CD4-positive, alpha-beta T cell treated with Interleukin-2 at 100 ng/mL for 4 hours (primary cell): ENCODE data around the gene RIPK4.
"Not testable (repeated sequence)": the region's sequence is repeated elsewhere in the genome, so short reads cannot be mapped to it uniquely, and the experiment has no call there.

Source experiments
- DNase-seq: peaks from one replicate; pipeline ENCODE4 v3.0.0-alpha.2; 2020; ENCODE audit warnings: low spot score

Gene RIPK4

GRCh38 chr21:41737651-41738324, 29.1 kb downstream of the RIPK4 start:
- no peak for DNase-seq

DNA sequence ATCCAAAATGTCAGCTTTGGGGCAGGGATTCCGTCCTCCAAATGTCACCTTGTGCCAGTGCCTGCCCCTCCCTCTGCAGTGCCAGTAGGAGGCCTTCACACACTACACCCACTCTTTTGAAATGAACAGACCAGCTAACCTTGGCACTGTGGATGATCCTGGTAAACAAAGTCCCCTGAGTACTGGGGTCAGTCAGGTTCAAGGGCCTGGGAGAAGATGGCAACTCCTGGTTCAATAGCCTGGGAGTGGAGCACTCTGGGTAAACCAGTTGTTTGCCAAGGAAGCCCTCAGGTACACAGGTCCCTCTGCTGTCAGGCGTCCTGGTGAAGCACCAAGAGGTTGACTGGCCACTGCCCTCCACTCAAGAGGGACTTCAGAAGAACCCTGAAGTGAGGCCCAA, 30.4 kb downstream of the RIPK4 start:
- no peak for DNase-seq

DNA sequence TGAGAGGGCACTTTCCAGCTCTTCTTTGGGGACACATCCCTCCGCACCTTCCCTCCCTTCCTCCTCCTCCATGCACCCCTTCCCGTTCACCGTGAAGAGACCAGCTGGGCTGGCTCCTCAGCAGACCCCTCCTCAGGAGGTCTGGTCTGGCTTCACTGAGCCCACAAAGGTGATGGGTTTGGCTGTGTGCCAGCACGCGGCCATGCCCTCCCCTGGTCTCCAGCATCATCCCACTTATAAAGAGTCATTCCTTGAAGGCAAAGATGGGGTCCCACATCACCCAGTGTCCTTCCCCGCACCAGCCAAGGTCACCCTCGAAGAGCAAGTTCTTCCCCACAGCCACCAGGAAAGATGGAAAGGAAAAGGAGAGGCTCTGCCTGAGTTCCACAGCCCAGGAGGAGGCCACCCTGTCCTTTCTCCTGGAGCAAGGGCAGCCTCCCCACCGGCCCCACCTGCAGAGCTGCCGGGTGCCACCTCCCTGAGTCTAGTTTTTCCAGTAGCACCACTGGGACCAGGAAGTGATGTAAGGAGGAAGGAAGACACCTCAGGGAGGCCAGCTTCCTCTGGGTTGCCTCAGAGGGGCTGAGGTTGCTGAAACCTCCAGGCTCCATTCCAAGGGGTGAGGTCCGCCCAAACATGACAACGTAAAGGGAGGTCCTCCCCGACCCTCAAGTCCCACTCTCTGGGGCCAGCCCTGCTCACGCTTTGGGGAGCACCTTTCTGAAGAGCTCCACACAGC, 32.7 kb downstream of the RIPK4 start:
- DNase-seq: no peak

DNA sequence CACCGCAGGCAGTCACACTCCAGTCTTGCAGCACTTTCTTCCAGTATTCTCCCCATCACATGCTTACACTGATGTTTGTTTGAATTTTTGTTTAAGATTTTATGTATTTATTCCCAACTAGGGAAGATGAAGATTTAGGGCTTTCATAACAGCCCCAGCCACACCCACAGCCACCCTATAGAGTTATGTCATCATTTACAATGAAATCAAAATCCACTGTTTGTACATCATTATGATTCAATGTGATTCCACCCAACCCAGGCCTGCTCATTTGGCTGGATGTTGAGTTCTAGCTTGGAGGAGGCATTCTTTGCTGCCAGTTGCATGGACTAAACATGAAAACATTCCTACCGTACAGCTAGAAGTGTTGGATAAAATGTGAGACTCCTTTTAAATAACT, 35.8 kb downstream of the RIPK4 start:
- no peak for DNase-seq

GRCh38 chr21:41730367-41730765, 36.5 kb downstream of the RIPK4 start:
- DNase-seq: no peak

- DNase-seq: no peak
These were observed 37.0 kb downstream of the RIPK4 start for GRCh38 chr21:41729701-41730366.

GRCh38 chr21:41727784-41728763, 38.8 kb downstream of the RIPK4 start:
- DNase-seq: no peak

DNA sequence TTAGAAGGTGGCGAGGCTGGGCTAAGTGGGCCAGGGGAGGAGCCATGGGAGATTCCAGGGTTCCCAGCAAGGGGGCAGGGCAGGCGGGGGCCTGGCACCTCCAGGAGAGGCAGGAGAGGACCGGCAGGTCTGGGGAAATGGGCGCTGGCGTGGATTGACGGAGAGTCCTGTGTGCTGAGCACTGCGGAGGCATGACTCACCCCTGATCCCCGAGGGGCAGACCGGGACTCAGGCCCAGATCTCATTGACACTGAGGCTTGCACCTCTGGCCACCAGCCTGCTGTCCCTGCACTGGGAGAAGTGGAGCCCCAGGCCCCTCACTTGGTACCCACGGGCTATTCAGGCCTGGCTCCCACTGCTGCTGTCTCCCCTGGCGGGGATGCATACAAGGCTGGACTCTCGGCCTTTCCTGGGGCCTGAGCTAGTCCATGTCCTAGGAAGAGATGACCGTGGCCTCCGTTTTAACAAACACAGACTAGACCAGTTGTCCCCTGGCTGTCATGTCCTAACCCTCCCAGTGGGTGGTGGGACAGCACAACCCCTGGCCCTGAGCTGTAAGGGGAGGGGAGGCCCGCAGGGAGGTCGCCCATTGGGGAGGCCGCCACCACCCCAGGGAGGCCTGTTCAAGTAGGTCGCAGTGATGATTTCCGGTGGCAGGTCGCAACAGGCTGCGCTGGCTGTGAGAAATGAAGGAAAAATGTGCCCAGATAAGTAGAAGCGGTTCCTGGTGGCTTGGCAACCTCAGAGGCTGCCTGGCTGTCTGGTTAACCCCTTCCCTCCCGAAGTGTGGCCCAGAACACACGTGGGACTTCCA, 39.7 kb downstream of the RIPK4 start:
- DNase-seq: no peak

- DNase-seq: no peak
These were observed 40.3 kb downstream of the RIPK4 start for GRCh38 chr21:41726630-41726969.

GRCh38 chr21:41726058-41726558, 40.7 kb downstream of the RIPK4 start:
- no peak for DNase-seq

- DNase-seq: no peak
These were observed 41.3 kb downstream of the RIPK4 start for GRCh38 chr21:41725421-41726031.

DNA sequence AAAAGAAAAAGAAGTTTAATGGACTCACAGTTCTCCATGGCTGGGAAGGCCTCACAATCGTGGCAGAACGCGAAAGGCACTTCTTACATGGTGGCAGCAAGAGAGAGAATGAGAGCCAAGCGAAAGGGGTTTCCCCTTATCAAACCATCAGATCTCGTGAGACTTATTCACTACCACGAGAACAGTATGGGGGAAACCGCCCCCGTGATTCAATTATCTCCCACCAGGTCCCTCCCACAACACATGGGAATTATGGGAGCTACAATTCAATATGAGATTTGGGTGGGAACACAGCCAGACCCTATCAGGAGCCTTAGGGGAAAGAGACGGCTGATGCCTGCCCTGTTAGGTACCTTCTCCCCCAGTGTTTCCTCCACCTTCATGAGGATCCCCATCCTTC, 43.0 kb downstream of the RIPK4 start:
- DNase-seq: not testable (repeated sequence)

DNA sequence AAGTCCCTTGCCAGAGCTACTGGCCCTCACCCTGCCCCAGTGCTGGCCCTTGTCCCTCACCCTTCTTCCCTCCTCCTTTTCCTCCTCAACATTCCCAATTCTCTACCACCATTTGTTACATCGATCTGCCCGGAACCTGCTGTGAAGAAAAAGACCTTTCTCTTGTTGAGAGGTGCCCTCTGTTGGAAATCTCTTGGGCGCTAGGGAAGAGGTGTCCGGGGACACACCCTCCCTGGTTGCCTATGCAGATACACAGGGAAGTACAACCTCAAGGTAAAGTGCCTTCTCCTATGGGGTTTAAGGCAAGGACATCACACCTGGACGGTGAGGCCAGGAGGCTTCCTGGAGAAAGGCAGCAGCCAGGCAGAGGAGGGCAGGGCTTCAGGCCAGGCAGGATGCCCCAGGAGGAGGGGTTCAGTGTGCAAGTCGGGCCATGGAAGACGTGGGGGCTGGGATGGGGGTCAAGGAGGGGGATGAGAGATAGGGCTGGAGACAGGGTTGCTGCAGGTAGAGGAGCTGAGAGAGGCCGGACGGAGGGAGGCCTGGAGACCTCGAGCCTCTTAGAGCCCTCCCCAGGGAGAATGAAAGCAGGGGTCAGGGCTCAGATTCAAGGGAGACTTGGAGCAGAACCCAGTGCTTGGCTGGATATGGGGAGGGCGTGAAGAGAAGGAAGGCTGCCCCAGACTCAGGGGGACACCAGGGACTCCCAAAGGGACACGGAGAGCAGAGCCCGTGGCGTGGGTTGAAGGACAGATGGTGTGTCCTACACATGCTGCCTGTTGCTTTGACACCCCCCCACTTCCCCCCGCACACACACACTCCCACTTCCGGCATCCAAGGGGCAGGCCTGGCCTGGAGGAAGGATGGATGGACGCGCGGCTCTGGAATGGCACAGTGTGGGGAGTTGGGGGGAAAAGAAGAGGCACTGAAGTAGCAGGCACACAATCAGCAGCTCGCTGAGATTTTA, 44.5 kb downstream of the RIPK4 start:
- DNase-seq: no peak

DNA sequence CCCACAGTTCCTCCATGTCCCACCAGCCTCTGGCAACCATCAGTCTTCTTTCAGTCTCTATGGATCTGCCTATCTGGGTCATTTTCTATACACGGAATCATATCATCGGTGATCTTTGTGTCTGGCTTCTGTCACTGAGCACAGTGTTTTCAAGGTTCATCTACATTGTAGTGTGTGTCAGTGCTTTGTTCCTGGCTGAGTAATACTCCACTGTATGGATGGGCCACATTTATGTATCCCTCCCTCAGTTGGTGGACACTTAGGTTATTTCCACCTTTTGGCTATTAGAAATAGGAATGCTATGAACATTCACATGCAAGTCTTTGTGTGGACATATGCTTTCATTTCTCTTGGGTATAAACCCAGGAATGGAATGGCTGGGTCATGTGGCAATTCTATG, 46.6 kb downstream of the RIPK4 start:
- DNase-seq: no peak

DNA sequence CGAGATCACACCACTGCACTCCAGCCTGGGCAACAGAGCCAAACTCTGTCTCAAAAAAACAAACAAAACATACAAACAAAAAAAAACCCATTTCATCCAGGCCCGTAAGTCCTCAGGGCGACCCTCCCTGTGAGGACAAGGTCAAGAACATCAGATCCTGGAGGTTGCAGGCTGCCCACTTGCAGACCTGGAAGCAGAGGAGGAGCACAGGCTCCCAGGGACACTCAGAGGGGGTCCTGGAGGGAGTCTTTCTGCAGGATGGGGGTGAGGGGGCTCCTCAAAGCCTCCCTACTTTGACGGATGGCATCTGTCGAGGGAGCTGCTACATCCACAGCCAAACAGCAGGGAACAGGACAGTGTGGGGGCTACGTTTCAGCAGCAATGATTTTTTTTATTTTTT, 47.2 kb downstream of the RIPK4 start:
- no peak for DNase-seq

- no peak for DNase-seq
These were observed 49.1 kb downstream of the RIPK4 start for GRCh38 chr21:41717573-41718330.

GRCh38 chr21:41716751-41717150, 50.1 kb downstream of the RIPK4 start:
- DNase-seq: no peak

- DNase-seq: no peak
These were observed 51.1 kb downstream of the RIPK4 start for GRCh38 chr21:41715649-41716281.
